ENCODE data around the gene NR5A1. TPM values are rescaled to one million over a fixed set of nuclear protein-coding genes. Genes with fewer than 3 reads are reported as not detected.

Gene NR5A1
- polyA plus RNA-seq, 1 donor: not detected

DNA sequence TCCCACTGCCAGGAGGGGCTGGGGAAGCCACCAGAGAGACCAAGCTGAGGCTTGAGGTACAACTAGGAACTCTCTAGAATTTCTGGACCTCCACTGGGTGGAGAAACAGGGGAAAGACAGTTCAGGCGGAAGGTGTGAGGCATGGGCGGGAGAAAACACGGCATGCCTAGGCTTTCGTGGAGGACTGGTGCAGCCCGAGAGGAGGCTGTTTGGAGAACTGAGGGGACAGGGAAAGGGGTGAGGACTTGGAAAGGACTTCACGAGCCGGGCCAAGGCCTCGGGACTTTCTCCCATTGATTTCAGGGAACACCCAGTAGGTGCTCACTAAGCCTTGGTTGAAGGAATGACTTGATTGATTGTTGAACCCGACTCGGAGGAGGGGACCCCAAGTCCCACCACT lies 66.4 kb downstream of the NR5A1 start:
- DNase-seq: no peak

GRCh38 chr9:124439686-124440243 lies 67.4 kb downstream of the NR5A1 start:
- DNase-seq: no peak

- DNase-seq: no peak
These were observed 68.1 kb downstream of the NR5A1 start for GRCh38 chr9:124439086-124439485.

GRCh38 chr9:124438091-124438490 lies 69.1 kb downstream of the NR5A1 start:
- no peak for DNase-seq

GRCh38 chr9:124437086-124437485 lies 70.1 kb downstream of the NR5A1 start:
- DNase-seq: no peak

- DNase-seq: no peak
These were observed 70.9 kb downstream of the NR5A1 start for GRCh38 chr9:124436320-124436719.

Other genes with a start within 250 kb of the NR5A1 start
- gene NEK6, start 249.4 kb downstream of the NR5A1 start, polyA plus RNA-seq (ENCODE audit: insufficient read length): 27.2 TPM
- gene PSMB7, start 92.0 kb downstream of the NR5A1 start, polyA plus RNA-seq (ENCODE audit: insufficient read length): 201 TPM
- gene ADGRD2, start 56.9 kb downstream of the NR5A1 start, polyA plus RNA-seq (ENCODE audit: insufficient read length): 0.10 TPM